Left renal cortex interstitium (tissue), 4 donors: ENCODE results near the gene CACNA1G. TPM values are rescaled to one million over a fixed set of nuclear protein-coding genes. Genes with fewer than 3 reads are reported as not detected.

Experiments
- DNase-seq, 4 donors: peaks; one replicate each; pipeline ENCODE4 v3.0.0-alpha.2; 2013; ENCODE audit warnings: low read depth in 4 of 4, low spot score in 2 of 4, missing footprints in 1 of 4
- polyA plus RNA-seq, 4 donors: library from polyadenylated mRNA; unstranded; fragments of 120-200 nt; gene quantifications; one replicate each; pipeline ENCODE4 v1.2.1, GENCODE V29; 2013; ENCODE audit not compliant: insufficient read length in 4 of 4

The CACNA1G gene
- polyA plus RNA-seq, 4 donors, result 7.6 to 10.4 (median 8.1) TPM

DNA sequence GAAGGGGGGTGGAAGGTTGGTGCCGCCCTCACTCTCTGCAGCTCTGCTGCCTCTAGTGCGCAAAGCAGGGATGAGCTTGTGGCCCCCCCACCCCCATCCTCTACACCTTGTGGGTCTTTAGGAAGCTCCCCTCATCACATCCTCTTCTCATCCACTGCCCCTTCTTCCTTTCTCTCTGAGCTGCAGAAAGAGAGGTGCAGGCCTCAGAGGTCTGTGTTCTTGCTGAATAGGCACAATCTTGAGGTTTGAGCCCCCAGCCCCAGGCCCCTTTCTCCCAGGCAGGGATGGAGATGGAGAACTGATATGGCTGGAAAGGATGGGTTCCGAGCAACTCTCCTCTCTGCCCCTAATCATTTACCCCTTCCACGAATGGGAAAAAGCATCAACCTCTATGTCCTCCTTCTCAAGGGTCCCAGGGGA is 2.6 kb downstream of the CACNA1G start:
- DNase-seq, result no peak

DNA sequence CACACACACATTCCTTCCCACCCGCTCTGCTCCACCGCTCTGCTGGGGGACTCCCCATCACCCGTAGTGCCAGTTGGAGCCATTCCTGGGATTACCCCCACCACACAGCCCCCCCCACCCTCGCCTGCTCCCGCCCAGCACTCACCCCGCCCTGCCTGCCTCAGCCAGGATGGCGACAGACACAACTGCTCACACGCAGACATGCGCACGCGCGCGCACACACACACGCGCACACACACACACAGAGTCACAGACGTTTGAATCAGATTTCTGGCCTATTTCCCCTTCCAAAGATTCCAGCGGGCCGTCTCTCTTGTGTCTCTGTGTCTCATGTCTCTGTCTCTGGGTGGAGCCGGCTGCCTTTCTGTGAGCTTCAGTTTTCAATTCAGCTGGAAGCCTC is 4.4 kb downstream of the CACNA1G start:
- no peak for DNase-seq

- DNase-seq, result no peak
Measured at GRCh38 chr17:50565402-50566350, 5.2 kb downstream of the CACNA1G start.

GRCh38 chr17:50566886-50567285 is 6.4 kb downstream of the CACNA1G start:
- no peak for DNase-seq

GRCh38 chr17:50568659-50569058 is 8.1 kb downstream of the CACNA1G start:
- DNase-seq, result no peak

DNA sequence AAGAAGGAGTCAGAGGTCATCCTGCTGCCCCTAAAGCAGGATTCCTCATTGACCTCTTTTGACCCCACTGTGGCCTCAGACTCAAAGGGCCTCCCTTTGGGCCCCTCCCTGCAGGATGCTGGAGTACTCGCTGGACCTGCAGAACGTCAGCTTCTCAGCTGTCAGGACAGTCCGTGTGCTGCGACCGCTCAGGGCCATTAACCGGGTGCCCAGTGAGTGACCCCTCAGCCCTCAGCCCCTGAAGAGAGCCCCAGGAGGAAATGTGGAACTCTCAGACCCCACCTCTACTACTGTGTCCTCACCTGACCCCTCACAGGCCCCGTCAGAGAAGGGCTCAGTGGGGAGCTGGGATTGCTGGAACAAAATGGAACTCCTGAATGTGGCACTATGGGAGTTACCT is 9.1 kb downstream of the CACNA1G start:
- no peak for DNase-seq

- DNase-seq, result no peak
Measured at GRCh38 chr17:50570032-50570431, 9.5 kb downstream of the CACNA1G start.

GRCh38 chr17:50570528-50570927 is 10.0 kb downstream of the CACNA1G start:
- no peak for DNase-seq

GRCh38 chr17:50571681-50572080 is 11.2 kb downstream of the CACNA1G start:
- no peak for DNase-seq

- DNase-seq, result no peak
Measured at GRCh38 chr17:50572541-50572940, 12.0 kb downstream of the CACNA1G start.

- DNase-seq, result no peak
Measured at GRCh38 chr17:50573866-50574611, 13.5 kb downstream of the CACNA1G start.

DNA sequence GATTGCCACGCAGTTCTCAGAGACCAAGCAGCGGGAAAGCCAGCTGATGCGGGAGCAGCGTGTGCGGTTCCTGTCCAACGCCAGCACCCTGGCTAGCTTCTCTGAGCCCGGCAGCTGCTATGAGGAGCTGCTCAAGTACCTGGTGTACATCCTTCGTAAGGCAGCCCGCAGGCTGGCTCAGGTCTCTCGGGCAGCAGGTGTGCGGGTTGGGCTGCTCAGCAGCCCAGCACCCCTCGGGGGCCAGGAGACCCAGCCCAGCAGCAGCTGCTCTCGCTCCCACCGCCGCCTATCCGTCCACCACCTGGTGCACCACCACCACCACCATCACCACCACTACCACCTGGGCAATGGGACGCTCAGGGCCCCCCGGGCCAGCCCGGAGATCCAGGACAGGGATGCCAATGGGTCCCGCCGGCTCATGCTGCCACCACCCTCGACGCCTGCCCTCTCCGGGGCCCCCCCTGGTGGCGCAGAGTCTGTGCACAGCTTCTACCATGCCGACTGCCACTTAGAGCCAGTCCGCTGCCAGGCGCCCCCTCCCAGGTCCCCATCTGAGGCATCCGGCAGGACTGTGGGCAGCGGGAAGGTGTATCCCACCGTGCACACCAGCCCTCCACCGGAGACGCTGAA is 15.2 kb downstream of the CACNA1G start:
- no peak for DNase-seq

- DNase-seq, result no peak
Measured at GRCh38 chr17:50576864-50577263, 16.3 kb downstream of the CACNA1G start.

DNA sequence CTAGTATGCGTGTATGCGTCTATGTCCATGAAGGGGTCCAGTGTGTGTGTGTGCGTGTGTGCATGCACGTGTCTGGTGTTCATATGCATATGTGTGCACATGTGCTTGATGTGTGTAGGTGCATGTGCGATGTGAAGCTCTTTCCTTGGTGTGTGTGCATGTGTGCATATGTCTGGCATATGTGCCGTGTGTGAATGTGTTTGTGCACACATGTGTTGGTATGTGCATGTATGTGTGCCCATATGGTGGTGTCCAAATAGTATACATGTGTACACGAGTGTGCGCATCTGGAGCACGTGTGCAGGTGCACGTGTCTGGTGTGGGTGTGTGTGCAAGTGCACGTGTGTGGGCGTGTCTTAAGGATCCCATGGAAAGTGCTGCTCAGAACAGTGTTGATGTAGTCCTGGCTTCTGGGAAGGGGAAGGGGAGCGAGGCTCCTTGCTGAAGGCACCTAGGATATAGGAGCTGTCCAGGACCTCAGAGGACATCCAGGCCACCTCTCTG is 17.0 kb downstream of the CACNA1G start:
- DNase-seq, result no peak

DNA sequence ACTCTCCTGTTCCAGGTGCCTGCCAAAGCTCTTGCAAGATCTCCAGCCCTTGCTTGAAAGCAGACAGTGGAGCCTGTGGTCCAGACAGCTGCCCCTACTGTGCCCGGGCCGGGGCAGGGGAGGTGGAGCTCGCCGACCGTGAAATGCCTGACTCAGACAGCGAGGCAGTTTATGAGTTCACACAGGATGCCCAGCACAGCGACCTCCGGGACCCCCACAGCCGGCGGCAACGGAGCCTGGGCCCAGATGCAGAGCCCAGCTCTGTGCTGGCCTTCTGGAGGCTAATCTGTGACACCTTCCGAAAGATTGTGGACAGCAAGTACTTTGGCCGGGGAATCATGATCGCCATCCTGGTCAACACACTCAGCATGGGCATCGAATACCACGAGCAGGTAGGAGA is 17.7 kb downstream of the CACNA1G start:
- DNase-seq, result no peak

DNA sequence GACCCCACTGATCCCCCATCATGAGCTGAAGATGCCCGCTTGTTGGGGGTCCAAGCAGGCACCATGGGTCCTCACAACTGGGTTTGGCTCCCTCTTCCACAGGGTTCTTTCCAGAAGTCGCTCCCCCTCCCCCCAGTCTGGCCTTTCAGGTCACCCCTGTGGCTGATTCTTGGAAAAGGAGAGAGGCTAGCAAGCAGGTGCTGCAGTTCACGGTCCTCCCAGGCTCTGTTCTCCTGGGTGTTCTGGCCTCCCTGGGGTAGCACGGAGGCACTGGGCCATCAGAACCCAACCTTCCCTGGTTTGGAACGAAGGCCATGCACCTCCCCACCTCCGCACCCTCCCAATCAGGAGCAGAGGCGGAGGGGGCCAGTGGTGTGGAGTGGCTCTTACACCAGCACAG is 18.9 kb downstream of the CACNA1G start:
- no peak for DNase-seq

- no peak for DNase-seq
Measured at GRCh38 chr17:50580646-50581045, 20.1 kb downstream of the CACNA1G start.

- no peak for DNase-seq
Measured at GRCh38 chr17:50581316-50581715, 20.8 kb downstream of the CACNA1G start.

DNA sequence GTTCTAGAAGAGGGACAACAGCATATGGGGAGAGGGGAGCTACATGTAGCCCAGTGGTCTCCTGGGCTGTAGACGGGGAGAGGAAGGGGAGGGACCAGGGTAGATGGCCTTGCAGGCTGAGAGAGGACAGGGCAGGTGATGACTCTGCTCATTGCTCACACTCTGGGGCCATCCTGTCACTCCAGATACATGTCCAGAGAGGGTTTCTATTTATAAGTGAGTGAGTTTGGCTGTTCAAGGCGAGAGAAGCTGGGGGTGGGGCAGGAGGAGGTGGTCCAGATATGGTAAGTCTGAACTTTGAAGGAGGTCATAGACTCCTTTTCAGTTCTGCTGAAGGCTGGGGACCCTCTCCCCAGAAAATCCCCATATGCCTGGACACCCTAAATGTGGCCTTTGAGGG is 22.2 kb downstream of the CACNA1G start:
- DNase-seq, result no peak

DNA sequence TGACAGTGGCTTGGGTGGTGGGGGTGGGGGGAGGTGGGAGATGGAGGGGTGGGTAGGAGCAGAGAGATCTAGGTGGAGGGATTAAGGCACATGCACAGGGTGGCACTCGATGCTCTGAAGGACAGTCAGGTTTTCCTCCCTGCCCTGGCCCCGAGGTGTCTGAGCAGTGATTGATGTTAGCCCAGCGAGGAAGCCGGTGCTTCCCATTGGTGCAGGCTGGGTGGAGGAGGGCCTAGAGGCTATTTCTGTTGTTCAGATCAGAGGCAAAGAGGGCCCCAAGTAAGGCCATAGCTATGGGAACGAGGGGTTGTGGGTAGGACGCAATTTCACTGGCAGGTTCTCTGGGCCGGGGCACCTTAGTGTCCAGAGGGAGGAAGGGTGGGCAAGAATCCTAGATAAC is 23.1 kb downstream of the CACNA1G start:
- DNase-seq, result no peak

DNA sequence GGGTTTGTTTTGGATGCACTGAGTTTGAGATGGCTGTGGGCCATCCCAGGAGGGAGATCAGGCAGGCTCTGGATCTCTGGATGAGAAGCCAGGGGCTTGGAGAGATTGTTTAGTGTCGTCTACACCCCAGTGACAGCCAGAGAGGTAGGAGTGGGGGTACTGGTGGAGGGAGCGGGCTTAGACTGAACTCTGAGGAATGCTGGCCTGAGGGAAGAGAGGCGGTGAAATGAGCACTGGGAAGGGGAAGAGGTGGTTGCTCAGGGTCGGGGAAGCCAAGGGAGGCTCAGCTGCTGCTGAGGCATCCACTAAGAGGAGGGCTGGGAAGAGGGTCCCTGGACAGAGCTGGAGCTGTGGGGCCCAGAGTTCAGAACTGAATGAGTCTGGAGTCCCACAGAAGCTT is 23.6 kb downstream of the CACNA1G start:
- no peak for DNase-seq
